Measurements from ENCODE around the gene CLCN4.

DNA sequence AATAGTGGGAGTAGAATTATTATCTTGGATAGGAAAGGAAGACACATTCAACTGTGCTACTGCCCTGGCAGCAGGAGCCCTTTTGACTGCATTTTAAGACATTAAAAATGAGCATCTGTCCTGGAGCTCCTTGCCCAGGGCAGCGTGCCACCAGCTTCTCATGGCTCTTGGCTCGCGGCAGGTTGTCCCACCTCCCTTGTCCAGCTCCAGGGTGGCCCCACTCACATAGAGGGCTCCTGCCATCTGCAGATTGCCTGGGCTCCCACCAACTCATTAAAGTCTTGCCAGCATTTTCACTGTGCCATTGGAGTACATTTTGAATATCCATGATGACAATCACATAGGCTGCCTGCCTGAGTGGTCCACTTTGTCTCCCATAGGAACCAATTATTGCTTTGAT, 27.0 kb downstream of the CLCN4 start:
- TF ChIP-seq, protein P1, sequence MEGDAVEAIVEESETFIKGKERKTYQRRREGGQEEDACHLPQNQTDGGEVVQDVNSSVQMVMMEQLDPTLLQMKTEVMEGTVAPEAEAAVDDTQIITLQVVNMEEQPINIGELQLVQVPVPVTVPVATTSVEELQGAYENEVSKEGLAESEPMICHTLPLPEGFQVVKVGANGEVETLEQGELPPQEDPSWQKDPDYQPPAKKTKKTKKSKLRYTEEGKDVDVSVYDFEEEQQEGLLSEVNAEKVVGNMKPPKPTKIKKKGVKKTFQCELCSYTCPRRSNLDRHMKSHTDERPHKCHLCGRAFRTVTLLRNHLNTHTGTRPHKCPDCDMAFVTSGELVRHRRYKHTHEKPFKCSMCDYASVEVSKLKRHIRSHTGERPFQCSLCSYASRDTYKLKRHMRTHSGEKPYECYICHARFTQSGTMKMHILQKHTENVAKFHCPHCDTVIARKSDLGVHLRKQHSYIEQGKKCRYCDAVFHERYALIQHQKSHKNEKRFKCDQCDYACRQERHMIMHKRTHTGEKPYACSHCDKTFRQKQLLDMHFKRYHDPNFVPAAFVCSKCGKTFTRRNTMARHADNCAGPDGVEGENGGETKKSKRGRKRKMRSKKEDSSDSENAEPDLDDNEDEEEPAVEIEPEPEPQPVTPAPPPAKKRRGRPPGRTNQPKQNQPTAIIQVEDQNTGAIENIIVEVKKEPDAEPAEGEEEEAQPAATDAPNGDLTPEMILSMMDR (IDR thresholded peaks at IDR 0.05): no peak
- TF ChIP-seq EP300 (IDR thresholded peaks at IDR 0.05) (no peak), POLR2AphosphoS5 (IDR thresholded peaks at IDR 0.05) (no peak), POLR2A (IDR thresholded peaks at IDR 0.05) (no peak)

All from stomach (tissue), 4 donors.